IMR-90 (cell line): ENCODE measurements around the gene CMTM5. TPM values are rescaled to one million over a fixed set of nuclear protein-coding genes. Genes with fewer than 3 reads are reported as not detected.

ENCODE experiments used
- ATAC-seq: fragments of 200-7000 bp; cut with Tn5 transposase; 2 replicates; pipeline ENCODE4 v1.9.1; 2020; ENCODE audit warnings: low read depth, mild to moderate bottlenecking, moderate library complexity
- BruUV-seq: library from RNA; stranded (reverse); fragments of 400-500 nt; replicated peaks from 2 replicates; lab custom pipeline; 2021; lab: Mats Ljungman, UMichigan
- CTCF ChIA-PET: fragments of 300-600 bp; formaldehyde crosslinking; extraction: SDS; loops from one replicate; lab custom pipeline; 2021; ENCODE audit warnings: antibody characterized with exemption; lab: Yijun Ruan, JAX
- POLR2A ChIA-PET: fragments of 300-600 bp; sonication (Branson Sonifier 250); formaldehyde crosslinking; loops from one replicate; lab custom pipeline; 2022; ENCODE audit warnings: antibody characterized with exemption; ENCODE audit not compliant: unreplicated experiment; lab: Charles Lee
- DNase-seq: peaks from one replicate; pipeline ENCODE4 v3.0.0; 2013
- H2AFZ ChIP-seq: replicated peaks from 2 replicates; pipeline ENCODE3; 2013; ENCODE audit warnings: low read length, mild to moderate bottlenecking; ENCODE audit not compliant: poor library complexity
- H2AK5ac ChIP-seq: 2 replicates; pipeline ENCODE4 v1.6.1; 2013; ENCODE audit warnings: low read depth, low read length, inconsistent platforms
- H2AK9ac ChIP-seq: replicated peaks from 2 replicates; pipeline ENCODE3; 2013; ENCODE audit warnings: mild to moderate bottlenecking, low read depth, low read length, moderate library complexity; ENCODE audit not compliant: poor library complexity
- H2BK120ac ChIP-seq: 2 replicates; pipeline ENCODE4 v1.6.1; 2013; ENCODE audit warnings: low read depth, low read length, inconsistent platforms
- H2BK15ac ChIP-seq: 3 replicates; pipeline ENCODE4 v1.6.1; 2013; ENCODE audit warnings: low read depth, low read length, inconsistent platforms
- H2BK20ac ChIP-seq: 2 replicates; pipeline ENCODE4 v1.6.1; 2013; ENCODE audit warnings: low read depth, mild to moderate bottlenecking, inconsistent platforms, low read length, moderate library complexity
- H2BK5ac ChIP-seq: 2 replicates; pipeline ENCODE4 v1.6.1; 2013; ENCODE audit warnings: mild to moderate bottlenecking, low read depth, low read length, inconsistent platforms; ENCODE audit not compliant: poor library complexity, severe bottlenecking
- H3K14ac ChIP-seq: replicated peaks from 2 replicates; pipeline ENCODE4 v1.6.1; 2013; ENCODE audit warnings: low read depth, low read length, inconsistent platforms
- H3K18ac ChIP-seq: 2 replicates; pipeline ENCODE4 v1.6.1; 2013; ENCODE audit warnings: low read depth, low read length, control low read depth
- H3K23ac ChIP-seq: 2 replicates; pipeline ENCODE4 v1.6.1; 2013; ENCODE audit warnings: low read depth, low read length, inconsistent platforms
- H3K27ac ChIP-seq: 2 replicates; pipeline ENCODE4 v1.5.1; 2013; ENCODE audit warnings: mild to moderate bottlenecking, control low read depth, low read length; ENCODE audit not compliant: insufficient read depth
- H3K27me3 ChIP-seq: 2 replicates; pipeline ENCODE4 v1.6.1; 2013; ENCODE audit warnings: low read length; ENCODE audit not compliant: control insufficient read depth, insufficient read depth
- H3K36me3 ChIP-seq: 2 replicates; pipeline ENCODE4 v1.6.1; 2013; ENCODE audit warnings: low read length, mixed read lengths; ENCODE audit not compliant: control insufficient read depth, insufficient read depth
- H3K4ac ChIP-seq: 2 replicates; pipeline ENCODE4 v1.6.1; 2013; ENCODE audit warnings: low read depth, low read length, inconsistent platforms
- H3K4me1 ChIP-seq: 2 replicates; pipeline ENCODE4 v1.6.1; 2013; ENCODE audit warnings: low read length, mixed read lengths; ENCODE audit not compliant: control insufficient read depth, insufficient read depth
- H3K4me2 ChIP-seq: 2 replicates; pipeline ENCODE4 v1.6.1; 2013; ENCODE audit warnings: low read depth, mild to moderate bottlenecking, control low read depth, low read length, moderate library complexity
- H3K4me3 ChIP-seq: 2 replicates; pipeline ENCODE4 v1.5.1; 2013; ENCODE audit warnings: low read depth, mild to moderate bottlenecking, control low read depth, low read length, moderate library complexity; ENCODE audit not compliant: insufficient read depth
- H3K56ac ChIP-seq: 2 replicates; pipeline ENCODE4 v1.6.1; 2013; ENCODE audit warnings: low read length, inconsistent platforms; ENCODE audit not compliant: insufficient read depth; ENCODE audit errors: extremely low read depth
- H3K79me1 ChIP-seq, 2 experiments: 2 replicates each; pipeline ENCODE4 v1.6.1; 2013; ENCODE audit warnings: low read length in 2 of 2, inconsistent platforms in 1 of 2, low read depth in 1 of 2
- H3K9ac ChIP-seq: 2 replicates; pipeline ENCODE4 v1.6.1; 2013; ENCODE audit warnings: low read depth, low read length, control low read depth
- H3K9me1 ChIP-seq: 2 replicates; pipeline ENCODE4 v1.6.1; 2013; ENCODE audit warnings: low read length, inconsistent platforms; ENCODE audit not compliant: insufficient read depth
- H3K9me3 ChIP-seq: 2 replicates; pipeline ENCODE4 v1.6.1; 2013; ENCODE audit warnings: low read length; ENCODE audit not compliant: control insufficient read depth, insufficient read depth
- H4K20me1 ChIP-seq: 2 replicates; pipeline ENCODE4 v1.6.1; 2013; ENCODE audit warnings: low read length, inconsistent platforms; ENCODE audit not compliant: insufficient read depth
- H4K5ac ChIP-seq: 2 replicates; pipeline ENCODE4 v1.6.1; 2013; ENCODE audit warnings: mild to moderate bottlenecking, low read depth, low read length, control low read depth
- H4K8ac ChIP-seq, 2 experiments: 2 replicates each; pipeline ENCODE4 v1.6.1; 2013; ENCODE audit warnings: low read depth in 2 of 2, low read length in 2 of 2, control low read depth in 1 of 2, inconsistent platforms in 1 of 2
- H4K91ac ChIP-seq: 2 replicates; pipeline ENCODE4 v1.6.1; 2013; ENCODE audit warnings: low read depth, low read length, inconsistent platforms; ENCODE audit not compliant: insufficient read depth
- BHLHE40 ChIP-seq: fragments of 150-350 bp; IDR thresholded peaks from 2 replicates; pipeline ENCODE4 v1.6.1; 2016; ENCODE audit warnings: mild to moderate bottlenecking, low read depth, low read length
- CHD1 ChIP-seq: IDR thresholded peaks from 2 replicates; pipeline ENCODE4 v1.6.1; 2012; ENCODE audit warnings: low read depth, low read length, improper control_type of control experiment
- MAFK ChIP-seq: IDR thresholded peaks from 2 replicates; pipeline ENCODE4 v1.6.1; 2012; ENCODE audit warnings: low read depth, low read length, improper control_type of control experiment
- MAZ ChIP-seq: IDR thresholded peaks from 2 replicates; pipeline ENCODE4 v1.6.1; 2012; ENCODE audit warnings: low read depth, mild to moderate bottlenecking, low read length, improper control_type of control experiment, moderate library complexity, borderline replicate concordance
- MXI1 ChIP-seq: IDR thresholded peaks from 2 replicates; pipeline ENCODE4 v1.6.1; 2012; ENCODE audit warnings: low read depth, mild to moderate bottlenecking, low read length, moderate library complexity, borderline replicate concordance
- RAD21 ChIP-seq: IDR thresholded peaks from 2 replicates; pipeline ENCODE4 v1.6.1; 2012; ENCODE audit warnings: low read length, improper control_type of control experiment
- RCOR1 ChIP-seq: IDR thresholded peaks from 2 replicates; pipeline ENCODE4 v1.6.1; 2012; ENCODE audit warnings: mild to moderate bottlenecking, low read length, improper control_type of control experiment; ENCODE audit not compliant: insufficient replicate concordance
- RFX5 ChIP-seq: IDR thresholded peaks from 2 replicates; pipeline ENCODE4 v1.8.0; 2012; ENCODE audit warnings: low read depth, mild to moderate bottlenecking, low read length, moderate library complexity
- WGBS, 2 experiments: methylation state at CpG; one replicate each; pipeline versions ENCODE4 v1.1.5 to v1.1.7; 2013; ENCODE audit warnings: missing lambda C conversion rate in 2 of 2; ENCODE audit not compliant: insufficient read length in 1 of 2; ENCODE audit errors: extremely low coverage in 2 of 2; 5-methylcytosine and 5-hydroxymethylcytosine counted together
- dilution Hi-C: fragments of 300-500 bp; cut with HindIII; formaldehyde crosslinking; loops from one replicate; pipeline ENCODE4 v1.14.3; 2018; ENCODE audit warnings: low sequenced_read_pairs; ENCODE audit not compliant: unreplicated experiment
- in situ Hi-C: fragments of 300-500 bp; cut with MboI; formaldehyde crosslinking; loops from 3 replicates; pipeline ENCODE4 v1.14.3; 2019; ENCODE audit warnings: low sequenced_read_pairs, inconsistent platforms, mixed read lengths
- intact Hi-C: fragments of 100-400 bp; cut with micrococcal nuclease; formaldehyde crosslinking; loops from 2 replicates; pipeline ENCODE4 v1.10.0; 2022
- polyA plus RNA-seq, 3 experiments: library from polyadenylated mRNA; depleted of rRNA; stranded (reverse); fragments of >200 nt; gene quantifications; 2 replicates each; pipeline ENCODE4 v1.2.3, GENCODE V29; 2012; ENCODE audit warnings: low replicate concordance in 1 of 3
- total RNA-seq: library from RNA; depleted of rRNA; stranded (reverse); fragments of >200 nt; gene quantifications from 2 replicates; pipeline ENCODE4 v1.2.3, GENCODE V29; 2012
- TF ChIP-seq, protein P1 (sequence below): fragments of 150-350 bp; IDR thresholded peaks from 2 replicates; pipeline ENCODE4 v1.6.1; 2016; ENCODE audit warnings: low read depth, mild to moderate bottlenecking, low read length, moderate library complexity, borderline replicate concordance
- TF ChIP-seq, protein P2 (sequence below): conservative IDR thresholded peaks from 2 replicates; pipeline ENCODE4 v1.5.1; 2012; ENCODE audit warnings: mild to moderate bottlenecking, low read depth, low read length, improper control_type of control experiment
- TF ChIP-seq, protein P3 (sequence below): fragments of 150-350 bp; IDR thresholded peaks from 2 replicates; pipeline ENCODE4 v1.6.1; 2017; ENCODE audit warnings: mild to moderate bottlenecking, antibody characterized with exemption, low read length, low read depth

The CMTM5 gene
- total and polyA plus RNA-seq, 2 of the 4 experiments (the other 2 are of a cell fraction), result 0.07 TPM; not detected in 1

DNA sequence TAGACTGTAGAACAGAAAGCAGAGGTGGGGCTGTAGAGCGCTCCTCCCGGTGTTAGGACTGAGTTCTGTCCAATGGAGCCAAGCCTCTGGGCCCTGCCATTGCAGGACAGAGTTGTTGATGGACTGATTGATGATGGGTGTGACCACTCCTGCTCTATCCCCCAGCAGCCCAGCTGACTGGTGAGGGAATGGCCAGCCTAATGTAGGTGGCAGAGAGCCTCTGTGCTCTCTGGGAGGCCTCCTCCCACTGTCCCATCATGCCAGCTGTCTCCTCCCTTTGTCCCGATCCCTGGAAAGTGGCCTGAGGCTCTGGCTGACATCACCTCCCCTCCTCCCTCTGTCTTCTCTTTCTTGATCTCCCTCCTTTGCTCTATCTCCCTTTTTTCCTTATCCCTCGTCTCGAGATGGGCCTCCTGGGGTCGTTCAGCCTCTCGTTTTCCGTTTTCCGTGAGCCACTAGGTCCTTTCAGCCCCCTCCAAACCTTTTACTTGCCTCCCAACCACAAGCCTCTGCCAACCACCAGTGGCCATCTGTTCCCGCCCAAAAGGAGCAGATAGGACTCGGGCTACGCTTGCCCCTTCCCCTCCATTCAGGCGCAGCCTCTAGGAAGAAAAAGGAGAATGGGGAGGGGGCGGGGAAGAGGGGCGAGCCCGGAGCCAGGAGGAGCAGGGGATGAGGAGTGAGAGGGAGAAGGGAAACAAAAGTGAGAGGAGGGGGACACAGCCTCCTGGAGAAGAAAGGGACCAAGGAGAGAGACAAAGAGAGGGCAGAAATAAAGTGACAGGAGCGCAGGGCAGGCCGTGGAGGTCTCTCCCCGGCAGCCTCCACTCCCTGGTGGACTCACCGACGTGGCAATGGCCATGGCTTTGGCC is 12.4 kb upstream of the CMTM5 start:
- peak overlapping the region; percentile 96 for H4K91ac ChIP-seq
- peaks cover 12% of the 10 kb centered on the region; the same call in 1 of the 2 replicates for H4K20me1 ChIP-seq
- no peaks in the 10 kb centered on the region for H3K9me3 ChIP-seq
- peaks cover 8% of the 10 kb centered on the region; the same call in 1 of the 2 replicates for H3K9me1 ChIP-seq
- POLR2A ChIA-PET, result no interaction called here
- peak overlapping the region; percentile 98 for H3K9ac ChIP-seq
- H2BK15ac ChIP-seq, result no peak overlapping the region; the same call in 2 of the 3 replicates
- no TSS peak for BruUV-seq
- H2BK20ac ChIP-seq, result no peak overlapping the region
- H2BK120ac ChIP-seq, result peak overlapping the region; percentile 47
- peak overlapping the region; percentile 73 for H2BK5ac ChIP-seq
- peak overlapping the region; percentile 100 for H2AK9ac ChIP-seq
- peak; percentile 4; the same call in 1 of the 2 replicates for ATAC-seq
- peaks cover 7% of the 10 kb centered on the region; the same call in 1 of the 2 replicates for H3K36me3 ChIP-seq
- peak overlapping the region; percentile 50 for H3K56ac ChIP-seq
- peak overlapping the region; percentile 80 for H4K5ac ChIP-seq
- peak overlapping the region; percentile 95 to 99 for H4K8ac ChIP-seq
- intact Hi-C loops, result no loop called here
- H3K23ac ChIP-seq, result peak overlapping the region; percentile 93
- H3K4me1 ChIP-seq, result peaks cover 8% of the 10 kb centered on the region
- dilution Hi-C loops, result no loop called here
- peak overlapping the region; percentile 55 for H3K4me3 ChIP-seq
- CTCF ChIA-PET, result interaction anchor here (1.2 kb wide), 1 partner anchor 221 kb away, joined by 4 read pairs; no protein-coding TSS in a partner anchor
- H2AK5ac ChIP-seq, result peak overlapping the region; percentile 97
- H3K14ac ChIP-seq, result peak overlapping the region; percentile 93
- WGBS, 2 experiments, result no CpG with 5 or more reads among the region's 21 CpGs
- peaks cover 7% of the 10 kb centered on the region; the same call in 1 of the 2 replicates for H3K27me3 ChIP-seq
- H3K4me2 ChIP-seq, result peak overlapping the region; percentile 76
- H2AFZ ChIP-seq, result peak overlapping the region; percentile 88
- peak overlapping the region; percentile 67 for H3K18ac ChIP-seq
- in situ Hi-C loops, result no loop called here
- H3K27ac ChIP-seq, result peak overlapping the region; percentile 98
- H3K79me1 ChIP-seq, result peaks cover 13 to 37% of the 10 kb centered on the region in 2 experiments; a peak in 3 of 4 replicates
- DNase-seq, result no peak
- TF ChIP-seq, protein P1, sequence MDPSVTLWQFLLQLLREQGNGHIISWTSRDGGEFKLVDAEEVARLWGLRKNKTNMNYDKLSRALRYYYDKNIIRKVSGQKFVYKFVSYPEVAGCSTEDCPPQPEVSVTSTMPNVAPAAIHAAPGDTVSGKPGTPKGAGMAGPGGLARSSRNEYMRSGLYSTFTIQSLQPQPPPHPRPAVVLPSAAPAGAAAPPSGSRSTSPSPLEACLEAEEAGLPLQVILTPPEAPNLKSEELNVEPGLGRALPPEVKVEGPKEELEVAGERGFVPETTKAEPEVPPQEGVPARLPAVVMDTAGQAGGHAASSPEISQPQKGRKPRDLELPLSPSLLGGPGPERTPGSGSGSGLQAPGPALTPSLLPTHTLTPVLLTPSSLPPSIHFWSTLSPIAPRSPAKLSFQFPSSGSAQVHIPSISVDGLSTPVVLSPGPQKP, result no peak
- no peak for TF ChIP-seq RFX5
- TF ChIP-seq, protein P2, sequence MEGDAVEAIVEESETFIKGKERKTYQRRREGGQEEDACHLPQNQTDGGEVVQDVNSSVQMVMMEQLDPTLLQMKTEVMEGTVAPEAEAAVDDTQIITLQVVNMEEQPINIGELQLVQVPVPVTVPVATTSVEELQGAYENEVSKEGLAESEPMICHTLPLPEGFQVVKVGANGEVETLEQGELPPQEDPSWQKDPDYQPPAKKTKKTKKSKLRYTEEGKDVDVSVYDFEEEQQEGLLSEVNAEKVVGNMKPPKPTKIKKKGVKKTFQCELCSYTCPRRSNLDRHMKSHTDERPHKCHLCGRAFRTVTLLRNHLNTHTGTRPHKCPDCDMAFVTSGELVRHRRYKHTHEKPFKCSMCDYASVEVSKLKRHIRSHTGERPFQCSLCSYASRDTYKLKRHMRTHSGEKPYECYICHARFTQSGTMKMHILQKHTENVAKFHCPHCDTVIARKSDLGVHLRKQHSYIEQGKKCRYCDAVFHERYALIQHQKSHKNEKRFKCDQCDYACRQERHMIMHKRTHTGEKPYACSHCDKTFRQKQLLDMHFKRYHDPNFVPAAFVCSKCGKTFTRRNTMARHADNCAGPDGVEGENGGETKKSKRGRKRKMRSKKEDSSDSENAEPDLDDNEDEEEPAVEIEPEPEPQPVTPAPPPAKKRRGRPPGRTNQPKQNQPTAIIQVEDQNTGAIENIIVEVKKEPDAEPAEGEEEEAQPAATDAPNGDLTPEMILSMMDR, result no peak
- TF ChIP-seq RCOR1, result no peak
- TF ChIP-seq MXI1, result no peak
- TF ChIP-seq, protein P3, sequence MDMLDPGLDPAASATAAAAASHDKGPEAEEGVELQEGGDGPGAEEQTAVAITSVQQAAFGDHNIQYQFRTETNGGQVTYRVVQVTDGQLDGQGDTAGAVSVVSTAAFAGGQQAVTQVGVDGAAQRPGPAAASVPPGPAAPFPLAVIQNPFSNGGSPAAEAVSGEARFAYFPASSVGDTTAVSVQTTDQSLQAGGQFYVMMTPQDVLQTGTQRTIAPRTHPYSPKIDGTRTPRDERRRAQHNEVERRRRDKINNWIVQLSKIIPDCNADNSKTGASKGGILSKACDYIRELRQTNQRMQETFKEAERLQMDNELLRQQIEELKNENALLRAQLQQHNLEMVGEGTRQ, result no peak
- no peak for TF ChIP-seq MAFK
- TF ChIP-seq MAZ, result no peak
- no peak for TF ChIP-seq BHLHE40
- TF ChIP-seq RAD21, result no peak
- TF ChIP-seq CHD1, result no peak
- H3K4ac ChIP-seq, result peak overlapping the region; percentile 92
